ENCODE results near the gene ADAM11.

Gene ADAM11

GRCh38 chr17:44776628-44777393 is 18.0 kb downstream of the ADAM11 start:
- DNase-seq = no peak

- no peak for DNase-seq
These were observed 18.9 kb downstream of the ADAM11 start for GRCh38 chr17:44777394-44778348.

GRCh38 chr17:44778656-44779210 is 19.9 kb downstream of the ADAM11 start:
- DNase-seq = no peak

GRCh38 chr17:44779211-44780025 is 20.6 kb downstream of the ADAM11 start:
- DNase-seq = peak; percentile 74

GRCh38 chr17:44780161-44780560 is 21.4 kb downstream of the ADAM11 start:
- no peak for DNase-seq

- DNase-seq = no peak
These were observed 22.2 kb downstream of the ADAM11 start for GRCh38 chr17:44780845-44781480.

GRCh38 chr17:44781551-44782325 is 22.9 kb downstream of the ADAM11 start:
- no peak for DNase-seq

GRCh38 chr17:44782326-44782850 is 23.6 kb downstream of the ADAM11 start:
- DNase-seq = no peak

- DNase-seq = no peak
These were observed 27.1 kb downstream of the ADAM11 start for GRCh38 chr17:44785921-44786320.

GRCh38 chr17:44786551-44787081 is 27.8 kb downstream of the ADAM11 start:
- DNase-seq = no peak

GRCh38 chr17:44787271-44787940 is 28.6 kb downstream of the ADAM11 start:
- no peak for DNase-seq

- no peak for DNase-seq
These were observed 29.4 kb downstream of the ADAM11 start for GRCh38 chr17:44788139-44788538.

- no peak for DNase-seq
These were observed 33.5 kb downstream of the ADAM11 start for GRCh38 chr17:44792276-44792675.

GRCh38 chr17:44793885-44794842 is 35.4 kb downstream of the ADAM11 start:
- DNase-seq = no peak

GRCh38 chr17:44794851-44795413 is 36.1 kb downstream of the ADAM11 start:
- peak; percentile 38 for DNase-seq

GRCh38 chr17:44795421-44795820 is 36.6 kb downstream of the ADAM11 start:
- no peak for DNase-seq

GRCh38 chr17:44795928-44796327 is 37.1 kb downstream of the ADAM11 start:
- DNase-seq = no peak

GRCh38 chr17:44796731-44797130 is 37.9 kb downstream of the ADAM11 start:
- DNase-seq = no peak

GRCh38 chr17:44797802-44798201 is 39.0 kb downstream of the ADAM11 start:
- no peak for DNase-seq

All from CD4-positive, alpha-beta T cell treated with Interferon gamma for 1 hour (primary cell).